Progenitor cell of endocrine pancreas (in vitro differentiated cells): ENCODE measurements around the gene COPG2. TPM values are rescaled to one million over a fixed set of nuclear protein-coding genes. Genes with fewer than 3 reads are reported as not detected.
"Not testable (repeated sequence)": the region's sequence is repeated elsewhere in the genome, so short reads cannot be mapped to it uniquely, and the experiment has no call there.

ENCODE experiments used
- DNase-seq: peaks from one replicate; pipeline ENCODE4 v3.0.0; 2021; ENCODE audit warnings: low spot score; ENCODE audit not compliant: unreplicated experiment
- H3K27ac Mint-ChIP-seq: 2 replicates; pipeline ENCODE4 v1.8.0; 2021; ENCODE audit warnings: mild to moderate bottlenecking, moderate library complexity, mixed read lengths
- H3K27me3 Mint-ChIP-seq: 2 replicates; pipeline ENCODE4 v1.8.0; 2021; ENCODE audit warnings: mixed read lengths
- H3K36me3 Mint-ChIP-seq: 2 replicates; pipeline ENCODE4 v1.8.0; 2022; ENCODE audit warnings: mixed read lengths; ENCODE audit not compliant: insufficient read depth
- H3K4me1 Mint-ChIP-seq: 2 replicates; pipeline ENCODE4 v1.8.0; 2021; ENCODE audit warnings: low read depth, mixed read lengths
- H3K4me3 Mint-ChIP-seq: 2 replicates; pipeline ENCODE4 v1.8.0; 2021; ENCODE audit warnings: low read depth, mild to moderate bottlenecking, moderate library complexity, mixed read lengths
- H3K9me3 Mint-ChIP-seq: 2 replicates; pipeline ENCODE4 v1.8.0; 2021; ENCODE audit warnings: low read depth, mixed read lengths
- CTCF ChIP-seq: fragments of 200-600 bp; sonication (generic); IDR thresholded peaks from one replicate; pipeline ENCODE4 v1.5.0; 2021; ENCODE audit warnings: antibody characterized with exemption, mild to moderate bottlenecking; ENCODE audit not compliant: unreplicated experiment
- total RNA-seq: library from RNA; stranded (reverse); gene quantifications from 2 replicates; pipeline ENCODE4 v1.2.1, GENCODE V29; 2021

COPG2 gene
- total RNA-seq, 1 donor from 2014 or later, result 57.6 TPM

GRCh38 chr7:130524628-130525027, 143.9 kb downstream of the COPG2 start:
- Mint-ChIP-seq H3K27ac (no peak overlapping the region), H3K27me3 (no peaks in the 10 kb centered on the region), H3K9me3 (no peaks in the 10 kb centered on the region), H3K4me3 (no peak overlapping the region), H3K36me3 (peaks cover under 1% of the 10 kb centered on the region), H3K4me1 (no peaks in the 10 kb centered on the region)
- no peak for DNase-seq
- TF ChIP-seq CTCF, result no peak

- H3K4me1 Mint-ChIP-seq, H3K36me3 Mint-ChIP-seq: not testable (repeated sequence)
Measured at GRCh38 chr7:130523519-130524125, 144.9 kb downstream of the COPG2 start.

GRCh38 chr7:130521258-130521951, 147.1 kb downstream of the COPG2 start:
- no peaks in the 10 kb centered on the region for H3K4me1 Mint-ChIP-seq
- no peak for TF ChIP-seq CTCF
- H3K36me3 Mint-ChIP-seq, result no peaks in the 10 kb centered on the region
- no peaks in the 10 kb centered on the region for H3K9me3 Mint-ChIP-seq
- no peak overlapping the region for H3K27ac Mint-ChIP-seq
- no peak for DNase-seq
- no peaks in the 10 kb centered on the region for H3K27me3 Mint-ChIP-seq
- no peak overlapping the region for H3K4me3 Mint-ChIP-seq

More at GRCh38 chr7:130523519-130524125, 144.9 kb downstream of the COPG2 start:
- H3K4me3 Mint-ChIP-seq, DNase-seq, H3K27me3 Mint-ChIP-seq, H3K9me3 Mint-ChIP-seq, H3K27ac Mint-ChIP-seq: not testable (repeated sequence)

- H3K4me1 Mint-ChIP-seq, result peaks cover 1% of the 10 kb centered on the region
- H3K36me3 Mint-ChIP-seq, result no peaks in the 10 kb centered on the region
- no peak overlapping the region for H3K27ac Mint-ChIP-seq
- no peaks in the 10 kb centered on the region for H3K27me3 Mint-ChIP-seq
- TF ChIP-seq CTCF, result no peak
- DNase-seq, result no peak
- H3K4me3 Mint-ChIP-seq, result no peak overlapping the region
- no peaks in the 10 kb centered on the region for H3K9me3 Mint-ChIP-seq
Measured at GRCh38 chr7:130515315-130516040, 153.1 kb downstream of the COPG2 start.

- no peaks in the 10 kb centered on the region for H3K9me3 Mint-ChIP-seq
- no peak for DNase-seq
- H3K27me3 Mint-ChIP-seq, result no peaks in the 10 kb centered on the region
- H3K27ac Mint-ChIP-seq, result no peak overlapping the region
- no peak overlapping the region for H3K4me3 Mint-ChIP-seq
- TF ChIP-seq CTCF, result no peak
- H3K4me1 Mint-ChIP-seq, result peaks cover 1% of the 10 kb centered on the region
- H3K36me3 Mint-ChIP-seq, result peaks cover 3% of the 10 kb centered on the region
Measured at GRCh38 chr7:130513447-130513846, 155.1 kb downstream of the COPG2 start.

- H3K36me3 Mint-ChIP-seq, result peaks cover 11% of the 10 kb centered on the region
- not testable (repeated sequence) for H3K4me3 Mint-ChIP-seq, H3K27me3 Mint-ChIP-seq, H3K27ac Mint-ChIP-seq, H3K9me3 Mint-ChIP-seq, H3K4me1 Mint-ChIP-seq, DNase-seq
Measured at GRCh38 chr7:130512038-130512437, 156.5 kb downstream of the COPG2 start.
